ENCODE results near the gene SIRT2.

The SIRT2 gene

DNA sequence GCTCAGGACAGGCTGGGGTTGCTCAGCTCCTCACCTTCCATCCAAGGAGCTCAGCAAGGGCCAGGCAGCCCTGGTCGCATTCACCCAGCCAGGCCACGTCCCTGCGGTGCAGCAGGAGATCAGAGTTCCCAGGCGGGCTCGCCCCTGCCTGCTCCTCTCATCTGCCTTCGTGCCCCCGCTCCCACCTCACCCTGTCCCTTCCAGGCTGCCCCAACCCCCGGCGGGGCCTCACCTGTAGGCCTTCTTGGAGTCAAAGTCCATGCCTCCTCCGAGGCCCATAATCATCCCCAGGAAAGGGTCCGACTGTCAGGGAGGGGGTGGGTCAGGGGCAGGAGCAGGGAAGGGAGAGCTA lies 20.0 kb downstream of the SIRT2 start:
- Histone ChIP-seq H3K4me3 (ENCODE audit: insufficient read depth, low read length, poor library complexity, severe bottlenecking) (no peak overlapping the region), H3K79me2 (ENCODE audit: insufficient read depth, low read length) (no peaks in the 10 kb centered on the region), H3K4me2 (ENCODE audit: low read depth, low read length, poor library complexity, severe bottlenecking) (peak overlapping the region; percentile 84), H3K36me3 (ENCODE audit: low read length) (no peaks in the 10 kb centered on the region), H4K20me1 (ENCODE audit: low read depth, low read length) (no peaks in the 10 kb centered on the region), H3K9ac (ENCODE audit: low read length) (peak overlapping the region; percentile 77; the same call in 1 of the 2 replicates), H3K27me3 (ENCODE audit: low read length) (no peaks in the 10 kb centered on the region), H3F3A (ENCODE audit: insufficient read depth) (peaks cover 26% of the 10 kb centered on the region), H3K27ac (ENCODE audit: low read depth, low read length) (no peak overlapping the region; the same call in 1 of the 2 replicates), H2AFZ (ENCODE audit: low read depth, low read length, severe bottlenecking) (no peak overlapping the region), H3K9me2 (replicated peaks; ENCODE audit: insufficient read depth, low read length) (no peaks in the 10 kb centered on the region), H3K9me3 (ENCODE audit: insufficient read depth, low read length) (no peaks in the 10 kb centered on the region)
- TF ChIP-seq, protein P1, sequence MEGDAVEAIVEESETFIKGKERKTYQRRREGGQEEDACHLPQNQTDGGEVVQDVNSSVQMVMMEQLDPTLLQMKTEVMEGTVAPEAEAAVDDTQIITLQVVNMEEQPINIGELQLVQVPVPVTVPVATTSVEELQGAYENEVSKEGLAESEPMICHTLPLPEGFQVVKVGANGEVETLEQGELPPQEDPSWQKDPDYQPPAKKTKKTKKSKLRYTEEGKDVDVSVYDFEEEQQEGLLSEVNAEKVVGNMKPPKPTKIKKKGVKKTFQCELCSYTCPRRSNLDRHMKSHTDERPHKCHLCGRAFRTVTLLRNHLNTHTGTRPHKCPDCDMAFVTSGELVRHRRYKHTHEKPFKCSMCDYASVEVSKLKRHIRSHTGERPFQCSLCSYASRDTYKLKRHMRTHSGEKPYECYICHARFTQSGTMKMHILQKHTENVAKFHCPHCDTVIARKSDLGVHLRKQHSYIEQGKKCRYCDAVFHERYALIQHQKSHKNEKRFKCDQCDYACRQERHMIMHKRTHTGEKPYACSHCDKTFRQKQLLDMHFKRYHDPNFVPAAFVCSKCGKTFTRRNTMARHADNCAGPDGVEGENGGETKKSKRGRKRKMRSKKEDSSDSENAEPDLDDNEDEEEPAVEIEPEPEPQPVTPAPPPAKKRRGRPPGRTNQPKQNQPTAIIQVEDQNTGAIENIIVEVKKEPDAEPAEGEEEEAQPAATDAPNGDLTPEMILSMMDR (IDR thresholded peaks at IDR 0.05; ENCODE audit: insufficient read depth, low read length, poor library complexity, severe bottlenecking), result no peak
- no peak for TF ChIP-seq EZH2phosphoT487 (conservative IDR thresholded peaks at IDR 0.05; ENCODE audit: low read length)

DNA sequence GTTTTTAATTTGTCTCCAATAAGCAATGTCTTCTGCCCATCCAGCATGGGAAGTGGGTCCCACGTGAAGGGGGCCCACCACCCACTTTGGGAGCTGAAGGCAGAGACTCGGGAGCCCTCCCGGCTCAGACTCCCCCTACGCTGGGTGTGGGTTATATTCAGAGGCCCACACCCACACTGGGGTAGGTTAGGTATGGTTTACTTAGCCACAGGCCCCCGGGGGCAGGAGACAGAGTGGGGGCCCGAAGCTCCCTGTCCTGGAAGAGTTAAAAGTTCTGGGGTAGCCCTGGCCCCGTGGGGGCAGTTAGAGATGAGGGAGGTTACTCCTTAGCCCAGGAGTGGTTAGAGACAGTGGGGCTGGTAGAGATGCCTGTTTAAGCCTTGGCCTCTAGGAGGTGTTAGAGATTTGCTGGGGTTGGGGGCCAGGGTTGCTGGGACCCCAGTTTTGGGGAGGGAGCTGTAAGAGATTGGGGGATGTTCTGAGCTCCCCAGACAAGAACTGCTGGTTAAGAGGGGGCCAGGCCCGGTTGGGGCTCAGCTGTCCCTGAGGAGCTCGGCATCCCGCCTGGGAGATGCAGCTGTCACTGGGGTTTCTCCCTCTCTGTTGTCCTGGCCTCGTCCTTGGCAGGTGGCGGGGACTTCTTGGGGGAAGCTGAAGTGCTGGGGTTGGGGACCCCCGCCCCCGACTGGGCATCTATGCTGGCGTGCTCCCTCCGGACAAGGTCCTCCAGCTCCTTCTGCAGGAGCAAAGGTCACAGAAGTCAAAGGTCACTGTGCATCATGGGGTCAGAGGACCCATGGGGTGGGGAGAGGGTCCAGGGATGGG lies 20.6 kb downstream of the SIRT2 start:
- Histone ChIP-seq H3K9me2 (replicated peaks; ENCODE audit: insufficient read depth, low read length) (no peaks in the 10 kb centered on the region), H3K27ac (ENCODE audit: low read depth, low read length) (peak overlapping the region; percentile 94), H3K9me3 (ENCODE audit: insufficient read depth, low read length) (no peaks in the 10 kb centered on the region), H3K27me3 (ENCODE audit: low read length) (no peaks in the 10 kb centered on the region), H3K4me2 (ENCODE audit: low read depth, low read length, poor library complexity, severe bottlenecking) (peak overlapping the region; percentile 84), H3K9ac (ENCODE audit: low read length) (peak overlapping the region; percentile 77), H3F3A (ENCODE audit: insufficient read depth) (peaks cover 26% of the 10 kb centered on the region), H3K4me3 (ENCODE audit: insufficient read depth, low read length, poor library complexity, severe bottlenecking) (peak overlapping the region; percentile 47), H3K79me2 (ENCODE audit: insufficient read depth, low read length) (no peaks in the 10 kb centered on the region), H4K20me1 (ENCODE audit: low read depth, low read length) (no peaks in the 10 kb centered on the region), H3K36me3 (ENCODE audit: low read length) (no peaks in the 10 kb centered on the region), H2AFZ (ENCODE audit: low read depth, low read length, severe bottlenecking) (peak overlapping the region; percentile 59)
- no peak for TF ChIP-seq EZH2phosphoT487 (conservative IDR thresholded peaks at IDR 0.05; ENCODE audit: low read length)
- TF ChIP-seq, protein P1 (IDR thresholded peaks at IDR 0.05; ENCODE audit: insufficient read depth, low read length, poor library complexity, severe bottlenecking), result peak; percentile 38

DNA sequence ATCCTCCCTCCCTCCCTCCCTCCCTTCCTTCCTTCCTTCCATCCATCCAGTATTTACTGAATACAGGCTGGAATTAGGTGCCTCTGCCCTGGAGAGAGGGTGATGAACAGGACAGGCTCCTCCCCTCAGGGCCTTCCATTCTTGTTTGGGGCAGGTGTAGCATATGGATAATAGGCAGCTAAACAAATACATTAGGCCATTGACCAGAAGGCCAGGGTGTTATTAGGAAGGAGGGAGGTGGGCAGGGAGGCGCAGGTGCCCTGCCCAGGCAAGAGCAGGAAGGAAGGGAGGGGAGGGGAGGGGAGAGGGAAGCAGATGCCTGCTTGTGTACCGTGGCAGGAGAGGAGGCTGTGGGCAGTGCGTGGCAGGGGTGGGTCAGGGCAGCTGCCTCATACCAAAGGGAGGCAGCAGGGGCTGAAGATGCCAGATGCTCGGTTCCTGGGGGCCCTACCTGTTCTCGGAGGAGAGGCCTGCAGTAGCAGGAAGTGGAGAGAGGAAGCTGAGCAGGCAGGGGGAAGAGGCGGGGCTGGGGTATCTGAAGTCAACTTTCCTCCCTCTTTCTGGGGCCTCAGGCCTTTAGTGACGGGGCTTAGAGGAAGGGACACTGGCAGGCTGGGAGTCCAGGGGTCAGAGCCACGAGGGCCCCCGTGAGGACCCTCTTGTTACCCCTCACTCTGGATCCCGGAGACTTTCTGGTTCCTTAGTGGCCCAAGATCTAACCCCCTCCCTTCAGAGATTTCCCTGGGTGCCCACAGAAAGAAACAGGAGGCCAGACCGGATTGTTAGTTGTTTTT lies 21.4 kb downstream of the SIRT2 start, which contains the start of gene RINL:
RINL (minus strand) TSS at position 495 of the 794 bp plus-strand sequence. CDS start 1,533 bp downstream, outside the sequence.
- Histone ChIP-seq H3K79me2 (ENCODE audit: insufficient read depth, low read length) (no peaks in the 10 kb centered on the region), H3K9me2 (replicated peaks; ENCODE audit: insufficient read depth, low read length) (no peaks in the 10 kb centered on the region), H2AFZ (ENCODE audit: low read depth, low read length, severe bottlenecking) (peak within 1 kb of the TSS; percentile 59), H3K36me3 (ENCODE audit: low read length) (no peaks in the 10 kb centered on the region), H4K20me1 (ENCODE audit: low read depth, low read length) (no peaks in the 10 kb centered on the region), H3K4me2 (ENCODE audit: low read depth, low read length, poor library complexity, severe bottlenecking) (peak within 1 kb of the TSS; percentile 84), H3K9ac (ENCODE audit: low read length) (peak within 1 kb of the TSS; percentile 77), H3K27me3 (ENCODE audit: low read length) (no peaks in the 10 kb centered on the region), H3K9me3 (ENCODE audit: insufficient read depth, low read length) (no peaks in the 10 kb centered on the region), H3F3A (ENCODE audit: insufficient read depth) (peaks cover 31% of the 10 kb centered on the region), H3K27ac (ENCODE audit: low read depth, low read length) (peak within 1 kb of the TSS; percentile 94), H3K4me3 (ENCODE audit: insufficient read depth, low read length, poor library complexity, severe bottlenecking) (peak within 1 kb of the TSS; percentile 47)
- TF ChIP-seq, protein P1 (IDR thresholded peaks at IDR 0.05; ENCODE audit: insufficient read depth, low read length, poor library complexity, severe bottlenecking), result no peak
- TF ChIP-seq EZH2phosphoT487 (conservative IDR thresholded peaks at IDR 0.05; ENCODE audit: low read length), result no peak
